Colon (tissue), 2 donors: ENCODE data around the gene C4A.
"Not testable (repeated sequence)": the region's sequence is repeated elsewhere in the genome, so short reads cannot be mapped to it uniquely, and the experiment has no call there.

Experiments used
- FAIRE-seq: peaks from 2 replicates; lab custom pipeline; 2012; peaks lifted over from hg19 to GRCh38; lab: Jason Lieb, UNC
- donor health status: control.
- donor health status: control.

C4A gene

DNA sequence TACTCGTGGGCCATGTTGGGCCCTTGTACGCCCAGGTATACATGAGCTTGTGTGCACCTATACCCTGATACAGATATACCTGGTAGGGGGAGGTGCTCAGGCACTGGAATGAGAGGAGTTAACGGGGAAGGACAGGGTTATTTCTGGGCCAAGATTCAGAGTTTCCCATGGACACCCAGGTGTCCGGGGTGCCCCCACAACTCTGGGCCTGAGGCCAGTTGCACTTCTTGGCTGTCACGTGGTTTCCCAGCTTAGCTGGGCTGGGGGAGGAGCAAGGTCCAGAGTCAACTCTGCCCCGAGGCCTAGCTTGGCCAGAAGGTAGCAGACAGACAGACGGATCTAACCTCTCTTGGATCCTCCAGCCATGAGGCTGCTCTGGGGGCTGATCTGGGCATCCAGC, at the start of gene C4A:
C4A (plus strand) TSS at position 314 of the 400 bp plus-strand sequence; CDS start at position 365, 51 bp downstream.
- FAIRE-seq: not testable (repeated sequence)

- not testable (repeated sequence) for FAIRE-seq
Observed at GRCh38 chr6:31932137-31932536, 49.7 kb upstream of the C4A start.

DNA sequence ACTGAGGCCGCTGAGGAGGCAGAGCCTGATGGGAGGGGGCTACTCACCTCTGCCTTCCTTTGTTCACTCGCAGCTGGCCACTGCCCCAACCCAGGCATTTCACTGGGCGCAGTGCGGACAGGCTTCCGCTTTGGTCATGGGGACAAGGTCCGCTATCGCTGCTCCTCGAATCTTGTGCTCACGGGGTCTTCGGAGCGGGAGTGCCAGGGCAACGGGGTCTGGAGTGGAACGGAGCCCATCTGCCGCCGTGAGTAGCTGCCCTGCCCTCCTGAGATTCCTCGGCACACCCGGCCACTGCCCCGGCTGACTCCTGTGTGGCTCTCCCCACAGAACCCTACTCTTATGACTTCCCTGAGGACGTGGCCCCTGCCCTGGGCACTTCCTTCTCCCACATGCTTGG, 48.3 kb upstream of the C4A start:
- FAIRE-seq: no peak

- FAIRE-seq: no peak
Observed at GRCh38 chr6:31935021-31935420, 46.8 kb upstream of the C4A start.

DNA sequence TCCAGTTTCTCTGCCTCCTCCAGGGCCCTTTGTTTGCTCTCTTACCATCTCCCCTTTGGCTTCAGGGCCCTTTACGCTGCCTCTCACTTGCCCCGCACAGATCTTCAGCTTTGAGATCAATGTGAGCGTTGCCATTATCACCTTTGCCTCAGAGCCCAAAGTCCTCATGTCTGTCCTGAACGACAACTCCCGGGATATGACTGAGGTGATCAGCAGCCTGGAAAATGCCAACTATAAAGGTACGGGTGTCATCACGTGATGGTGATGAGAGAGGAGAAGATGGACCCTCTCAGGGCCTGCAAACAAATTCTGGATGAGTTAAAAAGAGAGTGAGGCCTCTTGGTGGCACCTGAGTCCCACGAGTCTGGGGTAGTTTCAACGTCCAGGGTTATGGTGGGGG, 46.0 kb upstream of the C4A start:
- FAIRE-seq: no peak

GRCh38 chr6:31940256-31940664, 41.6 kb upstream of the C4A start:
- no peak for FAIRE-seq

- FAIRE-seq: no peak
Observed at GRCh38 chr6:31943742-31944141, 38.1 kb upstream of the C4A start.

- FAIRE-seq: no peak
Observed at GRCh38 chr6:31945154-31945506, 36.7 kb upstream of the C4A start.

DNA sequence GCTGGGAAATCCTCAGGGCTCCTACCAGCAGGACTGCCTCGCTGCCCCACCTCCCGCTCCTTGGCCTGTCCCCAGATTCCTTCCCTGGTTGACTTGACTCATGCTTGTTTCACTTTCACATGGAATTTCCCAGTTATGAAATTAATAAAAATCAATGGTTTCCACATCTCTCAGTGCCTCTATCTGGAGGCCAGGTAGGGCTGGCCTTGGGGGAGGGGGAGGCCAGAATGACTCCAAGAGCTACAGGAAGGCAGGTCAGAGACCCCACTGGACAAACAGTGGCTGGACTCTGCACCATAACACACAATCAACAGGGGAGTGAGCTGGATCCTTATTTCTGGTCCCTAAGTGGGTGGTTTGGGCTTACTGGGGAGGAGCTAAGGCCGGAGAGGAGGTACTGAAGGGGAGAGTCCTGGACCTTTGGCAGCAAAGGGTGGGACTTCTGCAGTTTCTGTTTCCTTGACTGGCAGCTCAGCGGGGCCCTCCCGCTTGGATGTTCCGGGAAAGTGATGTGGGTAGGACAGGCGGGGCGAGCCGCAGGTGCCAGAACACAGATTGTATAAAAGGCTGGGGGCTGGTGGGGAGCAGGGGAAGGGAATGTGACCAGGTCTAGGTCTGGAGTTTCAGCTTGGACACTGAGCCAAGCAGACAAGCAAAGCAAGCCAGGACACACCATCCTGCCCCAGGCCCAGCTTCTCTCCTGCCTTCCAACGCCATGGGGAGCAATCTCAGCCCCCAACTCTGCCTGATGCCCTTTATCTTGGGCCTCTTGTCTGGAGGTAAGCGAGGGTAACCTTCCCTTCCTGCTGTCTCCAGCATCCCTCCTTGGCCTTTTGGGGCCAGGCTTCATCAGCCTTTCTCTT, 36.1 kb upstream of the C4A start, which contains the start of gene CFB:
CFB (plus strand) TSS at position 589 of the 863 bp plus-strand sequence; CDS start at position 716, 127 bp downstream.
- no peak for FAIRE-seq

GRCh38 chr6:31946370-31946885, 35.4 kb upstream of the C4A start:
- no peak for FAIRE-seq

DNA sequence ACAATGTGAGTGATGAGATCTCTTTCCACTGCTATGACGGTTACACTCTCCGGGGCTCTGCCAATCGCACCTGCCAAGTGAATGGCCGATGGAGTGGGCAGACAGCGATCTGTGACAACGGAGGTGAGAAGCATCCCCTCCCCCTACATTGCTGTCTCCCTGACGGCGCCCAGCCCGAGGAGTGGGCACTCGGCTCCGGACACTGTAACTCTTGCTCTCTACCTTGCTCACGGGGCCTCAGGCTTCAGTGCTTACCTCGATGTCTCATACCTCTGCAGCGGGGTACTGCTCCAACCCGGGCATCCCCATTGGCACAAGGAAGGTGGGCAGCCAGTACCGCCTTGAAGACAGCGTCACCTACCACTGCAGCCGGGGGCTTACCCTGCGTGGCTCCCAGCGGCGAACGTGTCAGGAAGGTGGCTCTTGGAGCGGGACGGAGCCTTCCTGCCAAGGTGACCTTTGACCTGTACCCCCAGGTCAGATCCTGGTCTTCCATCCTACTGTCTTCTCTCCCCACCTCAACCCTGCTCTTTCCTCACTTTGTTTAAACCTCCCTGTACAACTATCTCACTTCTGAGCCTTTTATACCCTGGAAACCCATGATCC, 34.7 kb upstream of the C4A start:
- FAIRE-seq: no peak

DNA sequence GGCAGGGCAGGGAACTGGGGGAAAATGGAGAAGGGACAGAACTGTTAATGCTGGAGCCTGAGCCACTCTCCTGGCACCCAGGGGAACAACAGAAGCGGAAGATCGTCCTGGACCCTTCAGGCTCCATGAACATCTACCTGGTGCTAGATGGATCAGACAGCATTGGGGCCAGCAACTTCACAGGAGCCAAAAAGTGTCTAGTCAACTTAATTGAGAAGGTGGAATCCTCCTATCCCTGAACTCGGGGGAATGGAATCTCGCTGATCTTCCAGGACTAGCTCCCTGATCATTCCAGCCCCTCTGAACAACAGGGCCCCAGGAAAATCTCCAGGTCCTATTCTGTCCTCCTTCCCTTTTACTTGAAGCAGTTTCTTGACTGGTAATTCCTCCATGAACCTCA, 34.0 kb upstream of the C4A start:
- FAIRE-seq: no peak

GRCh38 chr6:31948306-31948705, 33.6 kb upstream of the C4A start:
- no peak for FAIRE-seq

DNA sequence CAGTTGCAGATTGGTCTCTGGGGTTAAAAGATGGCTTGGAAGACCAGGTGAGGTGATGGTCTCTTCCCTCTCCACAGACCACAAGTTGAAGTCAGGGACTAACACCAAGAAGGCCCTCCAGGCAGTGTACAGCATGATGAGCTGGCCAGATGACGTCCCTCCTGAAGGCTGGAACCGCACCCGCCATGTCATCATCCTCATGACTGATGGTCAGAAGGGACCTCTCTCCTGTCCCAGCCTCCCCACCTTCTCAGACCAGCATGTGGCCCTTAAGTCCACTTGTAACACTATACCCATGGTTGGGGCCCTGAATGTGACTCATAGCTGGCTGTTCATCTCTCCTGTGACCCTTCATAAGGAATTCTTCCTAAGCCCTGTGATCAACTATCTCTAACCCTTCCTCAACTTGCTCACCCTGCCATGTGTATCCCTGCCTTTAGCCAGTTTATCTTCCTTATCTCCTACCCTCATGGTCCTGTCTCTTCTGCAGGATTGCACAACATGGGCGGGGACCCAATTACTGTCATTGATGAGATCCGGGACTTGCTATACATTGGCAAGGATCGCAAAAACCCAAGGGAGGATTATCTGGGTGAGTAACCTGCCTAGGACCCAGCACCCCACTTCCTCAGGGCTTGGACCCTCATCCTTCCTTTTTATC, 33.0 kb upstream of the C4A start:
- FAIRE-seq: no peak

- no peak for FAIRE-seq
Observed at GRCh38 chr6:31949926-31950548, 31.8 kb upstream of the C4A start.

DNA sequence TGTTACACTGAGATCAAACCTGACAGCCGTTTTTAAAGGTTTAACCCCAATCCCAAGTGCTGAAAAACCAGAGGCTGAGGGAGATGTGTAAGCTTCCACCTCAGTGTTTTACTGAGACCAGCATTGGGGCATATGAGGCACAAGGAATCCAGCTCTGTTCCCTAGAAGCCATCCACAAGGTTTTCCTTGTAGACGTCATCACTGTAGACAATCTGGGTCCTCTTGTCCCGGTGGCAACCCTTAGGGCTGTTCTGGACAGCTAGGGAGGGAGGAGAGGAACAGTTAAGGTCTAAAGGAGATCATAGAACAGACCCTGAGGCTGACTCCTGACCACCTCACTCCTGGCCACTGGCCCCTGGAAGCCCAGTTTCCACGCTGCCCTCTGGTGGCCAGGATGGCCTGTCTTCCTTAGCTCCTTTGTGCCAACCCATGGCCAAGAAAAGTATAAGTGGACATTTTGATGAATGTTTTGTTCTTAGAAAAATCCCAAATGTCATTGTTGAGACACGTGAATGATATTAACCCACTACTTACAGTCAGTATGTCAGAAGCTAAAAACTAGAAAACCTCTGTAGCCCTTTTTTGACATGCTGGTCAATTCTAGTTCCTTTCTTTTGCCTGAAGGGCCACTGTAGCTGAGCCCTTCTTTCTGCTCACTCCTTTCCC, 29.6 kb upstream of the C4A start:
- FAIRE-seq: no peak

GRCh38 chr6:31952890-31953289, 29.0 kb upstream of the C4A start:
- no peak for FAIRE-seq

- no peak for FAIRE-seq
Observed at GRCh38 chr6:31954511-31954910, 27.3 kb upstream of the C4A start.

GRCh38 chr6:31956796-31957195, 25.1 kb upstream of the C4A start:
- no peak for FAIRE-seq

GRCh38 chr6:31958412-31958740, 23.5 kb upstream of the C4A start:
- no peak for FAIRE-seq

GRCh38 chr6:31958741-31959739, 22.8 kb upstream of the C4A start, which contains the start of the genes NELFE and SKIC2:
TSS of gene NELFE (minus strand) at chr6:31958971. CDS start at chr6:31958446, 525 bp downstream.
TSS of gene SKIC2 (plus strand) at chr6:31959175. CDS start at chr6:31959193, 18 bp downstream.
- FAIRE-seq: no peak
